T-helper 1 cell (primary cell): ENCODE measurements around the gene FIBIN.
"Not testable (repeated sequence)": the region's sequence is repeated elsewhere in the genome, so short reads cannot be mapped to it uniquely, and the experiment has no call there.

Experiments used
- DNase-seq, 5 donors: peaks; one replicate each; pipeline ENCODE4 v3.0.0-alpha.2; 2012 to 2020
- total RNA-seq, 4 donors: gene quantifications; one replicate each; lab custom pipeline; 2026; lab: John Stamatoyannopoulos, UW

FIBIN gene
- 0 reads per million in 4 donors for total RNA-seq

DNA sequence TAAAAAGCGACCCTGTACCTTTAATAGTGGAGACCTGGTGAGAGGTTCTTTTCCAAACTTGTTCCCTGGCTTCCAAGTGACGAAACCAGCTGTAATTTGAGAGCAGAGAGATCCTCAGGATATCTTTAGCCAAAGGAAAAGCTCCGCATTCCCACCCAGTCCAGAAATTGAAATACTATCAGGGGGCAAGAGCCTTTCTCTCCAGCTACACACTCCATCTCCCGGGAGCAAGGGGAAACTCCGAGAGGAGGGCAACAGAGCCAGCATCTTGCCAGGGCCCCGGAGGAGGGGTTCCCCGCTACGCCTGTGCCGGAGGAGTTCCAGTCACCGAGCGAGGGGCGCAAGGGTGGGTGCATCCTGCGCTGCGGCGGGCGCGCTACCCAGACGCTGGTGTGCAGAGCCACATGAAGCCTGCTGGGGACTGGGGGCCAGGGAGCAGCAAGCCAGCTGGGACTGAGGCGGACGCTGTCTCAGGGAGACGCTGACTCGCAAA lies at the start of gene FIBIN:
Gene FIBIN, plus strand, starts transcription at position 148 of the 493 bp plus-strand sequence. CDS start 415 bp downstream, outside the sequence.
- no peak for DNase-seq

DNA sequence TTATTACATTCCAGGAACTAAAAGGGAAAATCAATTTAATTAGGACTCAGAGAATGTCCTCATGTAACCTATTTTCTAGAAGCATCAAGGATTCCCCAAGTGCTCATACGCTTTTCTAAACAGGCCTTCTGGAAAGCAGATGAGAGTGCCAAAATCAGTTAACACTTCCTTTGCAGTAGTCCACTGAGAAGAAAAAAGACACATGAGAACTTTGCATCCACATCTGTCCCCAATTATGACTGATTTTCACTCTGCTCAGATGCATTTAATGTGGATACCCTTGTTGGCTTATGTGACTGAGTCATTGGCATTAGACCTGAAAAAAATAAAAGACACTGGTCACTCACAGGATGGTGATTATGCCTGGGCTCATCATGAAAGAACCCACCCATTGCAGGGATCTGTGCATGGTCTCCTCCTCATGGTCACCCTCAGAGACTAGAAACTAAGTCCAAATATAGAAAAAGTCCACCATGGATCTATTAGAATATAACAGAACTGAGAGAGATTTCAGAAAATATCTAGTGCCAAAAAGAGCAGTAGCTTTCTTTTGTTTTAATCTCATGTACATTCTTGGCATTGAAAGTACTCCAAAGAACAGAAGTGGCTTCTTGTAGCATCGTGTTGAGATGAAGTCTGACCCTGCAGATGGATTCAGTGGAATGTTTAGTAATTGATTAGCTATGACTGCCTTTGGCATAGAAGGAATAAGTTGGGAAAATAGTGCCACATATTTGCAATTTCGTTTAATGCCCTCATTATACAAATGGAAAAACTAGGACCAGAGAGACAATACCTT lies 48.8 kb upstream of the FIBIN start:
- no peak for DNase-seq

DNA sequence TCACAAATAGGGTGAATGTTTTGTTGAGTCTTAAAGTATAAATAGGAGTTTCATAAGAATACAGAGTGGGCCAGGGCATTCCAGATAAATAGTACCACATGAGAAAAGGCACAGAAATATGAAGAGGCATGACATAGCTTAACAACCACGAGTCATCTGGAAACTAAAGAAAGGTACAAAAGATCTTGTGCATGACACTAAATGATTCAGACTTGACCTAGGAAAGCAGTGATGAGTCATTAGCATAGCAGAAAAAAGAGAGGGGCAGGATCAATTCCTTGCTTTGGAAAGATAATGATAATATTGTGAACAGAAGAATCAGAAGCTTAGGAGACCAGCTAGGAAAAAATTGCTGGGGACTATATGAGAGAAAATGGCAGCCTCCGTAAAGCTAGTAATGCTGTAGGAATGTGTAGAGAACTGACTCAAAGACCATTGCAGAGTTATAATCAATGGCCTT lies 47.6 kb upstream of the FIBIN start:
- DNase-seq = no peak

DNA sequence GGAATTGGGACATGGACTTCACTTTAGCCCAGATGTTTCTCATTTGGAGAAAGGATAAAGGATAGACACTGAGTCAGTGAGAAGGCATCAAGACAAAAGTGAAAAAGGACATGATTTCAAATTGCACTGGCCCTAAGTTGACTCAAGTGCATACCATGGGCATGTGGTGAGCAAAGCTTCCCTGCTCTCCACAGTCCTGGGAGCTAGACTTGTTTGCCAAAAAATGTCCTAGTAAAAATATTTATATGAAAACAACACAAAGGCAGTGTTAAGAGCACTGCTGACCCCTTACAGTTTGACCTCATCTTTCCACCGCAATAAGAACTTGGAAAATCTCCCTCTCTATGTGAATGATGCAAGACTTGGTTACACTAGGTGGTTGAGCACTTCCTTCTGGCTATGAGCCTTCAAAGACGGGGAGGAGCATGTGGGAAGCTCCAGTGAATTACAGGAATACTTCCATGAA lies 46.5 kb upstream of the FIBIN start:
- DNase-seq = no peak

DNA sequence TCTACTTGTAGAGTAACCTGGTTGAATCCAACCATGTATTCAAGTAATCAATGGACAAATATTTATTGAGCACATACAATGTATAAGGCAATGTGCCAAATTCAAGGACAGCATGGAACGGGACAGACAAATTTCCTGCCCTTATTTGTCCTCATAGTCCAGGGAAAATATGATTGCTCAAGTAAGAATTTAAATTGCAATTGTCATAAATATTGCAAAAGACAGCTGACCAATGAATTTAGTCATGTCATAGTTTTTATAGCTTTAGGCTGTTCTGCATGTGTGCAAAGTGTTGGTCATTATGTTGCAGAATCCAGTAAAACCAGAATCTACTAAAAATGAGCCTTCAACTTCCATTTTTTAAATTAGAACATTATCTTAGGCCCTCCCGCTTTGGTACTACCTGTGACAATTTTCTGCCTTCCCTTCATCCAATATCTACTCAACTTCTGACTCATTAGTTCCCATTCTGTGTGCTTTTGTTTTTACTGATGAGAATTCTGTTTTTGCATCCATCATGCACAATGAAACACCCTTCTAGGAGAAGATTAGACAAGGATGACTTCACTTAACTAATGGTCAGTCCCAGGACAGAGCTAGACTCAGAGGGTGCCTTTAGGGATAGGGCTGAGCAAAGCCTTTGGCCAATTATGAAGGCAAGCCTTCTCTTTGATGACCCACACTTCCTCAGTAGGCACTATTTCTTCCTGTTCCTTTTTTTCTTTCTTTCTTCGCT lies 45.8 kb upstream of the FIBIN start:
- DNase-seq = no peak

DNA sequence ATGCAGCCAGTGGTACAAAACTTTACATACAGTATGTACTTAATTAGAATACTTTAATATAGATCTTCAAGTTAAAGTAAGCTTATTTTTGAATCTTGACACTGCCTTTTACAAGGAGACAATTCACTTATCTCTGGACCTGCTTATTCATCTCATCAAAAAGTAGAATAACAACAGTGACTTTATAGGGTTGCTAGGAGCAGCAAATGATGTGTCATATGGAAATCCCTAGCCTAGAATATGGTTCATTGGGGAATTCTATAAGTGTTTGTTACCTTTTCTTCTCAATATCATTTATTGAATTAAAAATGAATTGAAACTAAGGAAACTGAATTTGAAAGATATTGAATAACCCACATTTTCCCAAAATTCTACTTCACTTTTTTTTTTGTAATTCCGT lies 45.0 kb upstream of the FIBIN start:
- no peak for DNase-seq

DNA sequence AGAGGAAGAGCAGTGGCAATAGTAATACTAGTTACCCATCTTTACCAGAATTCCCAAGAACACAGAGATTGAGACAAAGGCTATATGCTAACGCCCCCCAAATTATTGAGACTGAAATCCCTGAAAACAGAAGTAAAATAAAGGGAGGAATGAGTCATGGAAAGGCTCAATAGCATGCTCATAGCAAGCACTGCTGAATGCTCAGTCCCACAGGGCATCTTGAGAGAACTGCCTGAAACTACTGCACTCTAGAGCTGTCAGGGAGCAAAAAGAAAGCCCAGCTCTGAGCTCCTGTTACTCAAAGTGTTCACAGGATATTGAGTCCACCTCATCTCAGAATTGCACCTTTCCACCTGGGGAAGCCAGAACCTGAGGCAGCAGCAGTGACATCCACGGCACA lies 44.1 kb upstream of the FIBIN start:
- DNase-seq = no peak

DNA sequence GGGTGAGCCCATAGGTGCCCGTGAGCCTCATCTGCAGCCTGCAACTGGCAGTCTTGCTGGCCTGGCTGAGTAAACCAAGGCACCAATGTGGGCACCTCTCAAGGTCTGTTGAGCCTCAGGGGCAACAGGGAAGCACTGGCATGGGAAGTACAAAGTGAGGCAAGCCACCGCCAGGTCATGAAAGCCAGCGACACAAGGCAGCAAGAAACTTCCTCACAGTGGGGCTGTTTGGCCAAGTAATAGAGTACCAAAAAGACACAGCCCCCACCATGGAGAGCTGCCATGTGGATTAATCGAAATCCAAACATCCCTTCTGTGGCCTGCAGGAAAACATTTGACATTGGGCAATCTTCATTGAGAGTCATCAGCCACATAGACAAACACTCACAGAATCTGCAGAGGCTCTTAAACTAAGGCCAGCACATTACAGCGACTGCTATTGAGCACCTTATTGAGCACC lies 43.6 kb upstream of the FIBIN start:
- no peak for DNase-seq

DNA sequence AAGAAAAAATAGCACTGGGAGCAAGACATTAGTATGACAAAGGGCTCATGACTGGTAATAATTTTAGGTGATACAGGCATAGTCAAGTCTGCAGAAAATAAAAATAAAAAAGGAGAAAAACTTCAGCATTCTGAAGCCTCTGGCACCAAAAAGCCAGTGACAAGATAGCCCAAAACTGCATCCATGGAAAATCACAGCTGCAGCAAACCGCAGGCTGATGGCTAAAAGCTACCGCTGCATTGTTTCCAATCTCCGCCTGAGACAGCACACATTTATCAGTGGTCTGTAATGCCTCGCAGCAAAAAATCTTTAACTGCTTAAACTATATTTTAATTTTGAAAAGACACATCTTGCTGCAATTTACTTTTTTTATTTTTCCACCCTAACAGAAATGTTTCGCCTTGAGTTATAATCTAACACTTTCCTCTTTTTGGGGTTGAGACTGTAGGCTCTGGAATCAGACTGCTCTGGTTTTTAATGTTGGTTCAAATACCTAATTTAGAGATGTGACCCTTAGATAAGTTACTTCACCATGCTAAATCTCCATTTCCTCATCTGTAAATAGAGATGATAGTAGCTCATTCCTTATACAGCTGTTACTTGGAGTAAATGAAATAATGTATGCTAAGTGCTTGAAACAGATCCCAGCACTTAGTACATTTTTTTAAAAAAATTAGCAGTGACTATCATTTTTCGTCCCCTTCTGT lies 42.0 kb upstream of the FIBIN start:
- no peak for DNase-seq

DNA sequence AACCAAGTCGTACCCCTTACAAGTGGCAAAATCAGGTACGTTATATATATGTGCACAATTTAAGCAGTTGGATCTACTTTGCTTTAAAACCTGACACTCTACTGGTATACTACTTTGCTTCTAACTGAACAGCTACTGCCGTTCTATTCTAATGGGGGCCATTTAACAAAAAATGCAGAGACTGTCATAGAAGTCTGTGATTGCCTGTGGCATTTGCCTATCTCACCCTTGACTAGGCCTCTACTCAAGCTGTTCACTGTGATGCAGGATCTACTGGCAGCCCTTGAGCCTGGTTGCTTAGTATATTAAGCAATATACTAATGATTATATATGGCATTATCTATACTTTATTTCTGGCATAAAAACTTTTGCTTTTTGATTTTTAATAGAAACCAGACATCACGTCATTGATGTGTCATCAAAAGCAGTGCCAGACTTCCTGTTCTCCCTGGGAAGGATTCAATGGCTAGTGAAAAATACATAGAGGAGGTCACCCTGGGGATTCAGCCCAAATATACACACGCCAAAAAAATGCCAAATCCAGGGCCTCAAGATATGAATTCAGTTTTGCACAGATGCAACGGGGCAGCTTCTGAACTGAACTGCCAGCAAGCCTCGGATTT lies 40.0 kb upstream of the FIBIN start:
- DNase-seq = no peak

DNA sequence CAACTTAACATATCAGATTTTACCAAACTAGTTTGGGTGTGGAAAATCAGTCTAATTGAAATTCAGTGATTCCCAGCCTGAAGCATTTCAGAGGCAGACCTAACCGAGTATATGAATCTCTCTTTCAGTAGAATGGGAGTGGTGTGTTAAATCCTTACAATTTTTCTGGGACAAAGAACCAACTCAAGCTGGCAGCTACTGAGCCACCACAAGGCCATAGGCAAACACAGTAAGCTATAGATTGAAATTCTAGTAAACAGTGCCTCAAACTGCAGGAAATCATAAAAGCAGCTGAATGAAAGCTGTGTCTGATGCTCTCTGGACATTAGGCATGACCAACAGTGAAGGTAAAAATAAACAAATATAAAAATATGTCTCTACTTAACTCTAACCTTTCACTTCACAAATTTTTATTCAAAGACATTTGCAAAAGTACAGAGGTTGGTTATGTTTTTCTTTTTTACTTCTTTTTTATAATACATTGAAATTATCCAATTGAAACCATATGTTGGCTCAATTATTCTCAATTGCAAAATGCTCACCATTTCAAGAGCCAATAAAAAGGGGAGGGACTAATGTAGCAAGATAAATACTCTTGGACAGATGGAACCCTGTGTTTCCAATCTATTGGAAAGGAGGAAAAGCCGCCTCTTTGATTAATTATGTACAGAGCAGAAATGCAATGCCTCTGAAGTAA lies 35.8 kb upstream of the FIBIN start:
- DNase-seq = no peak

DNA sequence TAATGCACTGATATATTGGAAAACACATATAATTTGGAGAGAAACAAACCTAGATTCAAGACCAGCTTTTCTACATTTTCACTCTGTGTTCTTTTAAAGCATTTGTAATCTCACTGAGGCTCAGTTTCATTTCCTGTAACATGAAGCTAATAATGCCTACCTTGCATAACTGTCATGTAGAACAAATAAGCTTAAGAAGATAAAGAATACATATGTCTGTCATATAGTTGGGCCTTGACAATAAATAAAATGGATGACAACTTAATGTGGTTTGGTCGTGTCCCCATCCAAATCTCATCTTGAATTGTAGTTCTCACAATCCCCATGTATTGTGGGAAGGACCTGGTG lies 35.2 kb upstream of the FIBIN start:
- no peak for DNase-seq

DNA sequence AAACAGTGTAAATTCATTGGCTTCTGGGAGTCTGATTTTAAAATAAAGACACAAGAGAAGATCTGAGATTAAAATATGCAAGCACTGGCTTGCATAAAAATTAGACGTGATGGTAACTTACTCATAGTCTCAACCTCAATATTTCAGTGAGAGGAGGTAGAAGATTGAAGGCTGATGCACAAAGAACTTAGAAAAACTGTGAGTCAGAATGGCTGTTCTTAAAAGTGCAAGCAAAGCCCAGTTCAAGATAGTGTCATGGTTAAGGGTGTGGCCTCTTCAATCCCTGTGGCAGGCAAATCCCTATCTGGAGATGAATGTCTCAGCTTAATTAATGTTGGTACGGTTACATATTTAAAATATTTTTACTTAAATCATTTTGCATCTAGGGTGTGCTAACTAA lies 33.6 kb upstream of the FIBIN start:
- DNase-seq = no peak

DNA sequence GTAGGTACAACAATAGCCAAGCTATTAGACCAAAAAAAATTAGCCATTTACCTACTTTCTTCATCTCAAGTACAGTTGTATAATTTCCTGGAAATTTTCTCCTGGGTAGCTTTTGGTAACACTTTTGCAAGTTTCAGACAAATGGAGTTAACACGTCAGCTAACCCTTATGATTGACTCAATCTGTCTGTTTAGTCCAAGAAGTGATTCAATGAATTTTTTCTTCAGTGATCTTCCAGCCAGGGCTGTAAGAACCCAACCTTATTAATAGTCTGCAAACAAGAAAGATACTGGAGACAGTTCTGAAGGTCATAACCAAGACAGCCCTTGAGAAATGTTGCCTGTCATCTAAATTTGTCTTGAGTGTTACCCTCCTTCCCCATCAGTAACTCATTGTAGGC lies 30.1 kb upstream of the FIBIN start:
- DNase-seq = no peak

DNA sequence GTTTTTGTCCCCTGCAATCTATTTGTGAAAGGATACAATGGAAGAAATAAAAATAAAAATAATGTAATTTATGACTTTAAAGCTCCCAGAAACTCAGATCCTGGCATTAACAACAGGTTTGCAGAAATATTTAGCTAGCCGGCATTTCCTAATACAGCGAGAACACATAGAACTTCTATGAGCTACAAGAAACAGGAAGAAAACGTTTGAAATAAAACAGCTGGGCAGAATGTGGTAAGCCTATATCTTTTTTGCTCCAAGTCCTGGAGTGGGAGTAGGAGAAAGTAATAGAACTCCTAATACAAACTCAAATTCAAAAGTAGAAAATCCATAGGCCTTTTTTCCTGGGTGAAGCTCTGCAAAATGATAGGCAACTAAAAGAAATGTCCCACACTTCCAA lies 29.6 kb upstream of the FIBIN start:
- no peak for DNase-seq

DNA sequence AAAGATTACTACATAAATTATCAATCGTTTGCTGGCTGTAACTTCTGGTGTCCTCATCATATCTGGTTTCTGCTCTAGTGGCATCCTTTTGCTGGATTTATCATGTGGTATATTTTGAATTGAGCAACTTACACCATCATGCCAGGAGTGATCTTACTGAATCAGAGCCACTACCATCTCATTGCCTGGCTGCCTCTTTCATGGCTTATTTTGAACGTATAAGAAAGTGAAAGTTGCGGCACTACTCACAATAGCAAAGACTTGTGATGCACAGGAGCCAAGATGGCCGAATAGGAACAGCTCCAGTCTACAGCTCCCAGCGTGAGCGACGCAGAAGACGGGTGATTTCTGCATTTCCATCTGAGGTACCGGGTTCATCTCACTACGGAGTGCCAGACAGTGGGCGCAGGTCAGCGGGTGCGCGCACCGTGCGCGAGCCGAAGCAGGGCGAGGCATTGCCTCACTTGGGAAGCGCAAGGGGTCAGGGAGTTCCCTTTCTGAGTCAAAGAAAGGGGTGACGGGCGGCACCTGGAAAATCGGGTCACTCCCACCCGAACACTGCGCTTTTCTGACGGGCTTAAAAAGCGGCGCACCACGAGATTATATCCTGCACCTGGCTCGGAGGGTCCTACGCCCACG lies 28.9 kb upstream of the FIBIN start:
- DNase-seq = not testable (repeated sequence)

DNA sequence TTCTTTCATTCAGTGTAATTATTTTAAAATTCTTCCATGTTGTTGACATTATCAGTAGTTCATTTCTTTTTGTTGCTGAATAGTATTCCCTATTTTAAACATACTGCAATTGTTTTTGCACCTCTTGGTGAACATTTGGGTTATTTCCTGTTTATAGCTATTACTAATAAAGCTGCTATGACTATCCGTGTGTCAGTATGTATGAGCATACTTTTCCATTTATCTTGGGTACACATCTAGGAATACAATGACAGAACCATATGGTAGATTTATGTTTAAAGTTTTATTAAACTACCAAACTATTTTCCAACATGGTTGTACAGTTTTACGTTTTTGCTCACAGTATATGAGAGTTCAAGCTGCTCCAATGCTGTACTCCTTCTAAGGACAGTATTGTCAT lies 22.0 kb upstream of the FIBIN start:
- no peak for DNase-seq

DNA sequence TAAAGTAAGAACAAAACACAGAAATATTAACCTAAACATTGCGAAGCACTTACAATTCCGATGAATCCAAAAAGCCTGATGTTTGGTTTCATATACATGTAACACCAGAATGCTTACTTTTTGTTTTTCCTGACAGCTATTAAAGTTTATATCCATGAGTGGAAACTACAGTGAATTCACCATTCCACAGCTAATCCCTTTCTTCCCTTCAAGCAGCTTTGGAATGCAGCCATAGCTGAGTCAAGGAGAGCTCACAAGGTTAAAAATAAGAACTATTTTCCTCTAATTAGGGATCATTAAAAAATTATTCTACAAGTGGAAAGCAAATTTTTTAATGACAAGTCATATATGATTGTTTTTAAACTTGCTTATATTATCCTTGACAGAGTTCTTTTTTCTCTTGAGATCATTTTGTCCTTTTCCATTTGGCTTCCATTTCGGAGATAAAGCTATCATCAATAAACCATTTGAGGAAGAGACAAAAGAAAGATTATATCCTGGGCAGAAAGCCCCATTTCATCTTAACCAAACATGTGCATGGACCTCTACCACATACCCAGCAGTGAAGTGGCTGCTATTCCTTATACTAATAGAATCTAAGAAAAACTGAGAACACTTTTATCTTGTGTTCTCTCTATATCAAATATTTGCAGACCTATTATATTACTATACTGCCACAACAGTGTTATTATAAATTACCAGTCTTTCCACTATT lies 19.7 kb upstream of the FIBIN start:
- DNase-seq = no peak

DNA sequence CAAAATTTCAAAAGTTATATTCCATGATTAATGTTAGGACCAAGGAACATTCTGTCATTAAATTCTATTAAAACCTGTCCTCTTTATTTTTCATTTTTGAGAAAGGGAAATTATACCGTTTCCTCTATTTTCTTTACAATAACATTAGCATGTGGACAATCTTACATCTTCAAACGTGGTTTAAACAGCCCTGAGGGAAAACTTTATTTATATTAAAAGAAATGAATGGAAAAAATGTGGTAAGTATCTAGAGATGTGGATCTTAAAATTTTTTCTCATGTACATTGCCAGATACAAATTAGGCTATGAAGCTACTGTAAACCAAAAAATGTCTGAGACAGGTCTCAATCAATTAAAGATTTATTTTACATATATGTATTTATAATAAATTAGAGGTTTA lies 18.9 kb upstream of the FIBIN start:
- no peak for DNase-seq

DNA sequence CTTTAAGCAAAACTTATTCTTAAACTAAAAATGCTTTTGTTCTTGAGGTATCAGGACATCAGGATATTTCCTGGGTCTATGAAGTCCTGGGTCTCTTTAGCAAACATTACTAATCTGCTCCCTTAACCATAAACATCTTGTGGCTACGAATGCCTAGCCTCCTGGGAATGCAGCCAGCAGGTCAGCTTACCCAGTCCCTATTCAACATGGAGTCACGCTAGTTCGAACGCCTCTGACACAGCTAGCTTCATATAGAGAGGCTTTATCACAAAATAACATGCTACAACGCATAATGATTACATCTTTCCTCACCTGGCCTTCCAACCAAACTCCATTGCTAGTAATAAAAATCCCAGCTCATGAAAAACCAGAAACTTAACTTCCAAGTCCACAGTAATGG lies 17.5 kb upstream of the FIBIN start:
- DNase-seq = no peak

DNA sequence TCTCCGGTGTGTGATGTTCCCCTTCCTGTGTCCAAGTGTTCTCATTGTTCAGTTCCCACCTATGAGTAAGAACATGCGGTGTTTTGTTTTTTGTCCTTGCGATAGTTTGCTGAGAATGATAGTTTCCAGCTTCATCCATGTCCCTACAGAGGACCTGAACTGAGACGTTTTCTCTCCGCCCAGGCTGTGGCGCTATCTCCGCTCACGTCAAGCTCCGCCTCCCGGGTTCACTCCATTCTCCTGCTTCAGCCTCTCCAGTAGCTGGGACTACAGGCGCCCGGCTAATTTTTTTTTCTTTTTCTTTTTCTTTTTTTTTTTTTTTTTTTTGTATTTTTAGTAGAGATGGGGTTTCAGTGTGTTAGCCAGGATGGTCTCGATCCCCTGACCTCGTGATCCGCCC lies 16.7 kb upstream of the FIBIN start:
- DNase-seq = not testable (repeated sequence)
